Skeletal muscle satellite cell (primary cell): Measurements from ENCODE around the gene KRT6B. TPM values are rescaled to one million over a fixed set of nuclear protein-coding genes. Genes with fewer than 3 reads are reported as not detected.
"Not testable (repeated sequence)": the region's sequence is repeated elsewhere in the genome, so short reads cannot be mapped to it uniquely, and the experiment has no call there.

Experiments
- H3K27me3 ChIP-seq: 2 replicates; pipeline ENCODE4 v1.7.0; 2013; ENCODE audit warnings: low read length; ENCODE audit not compliant: control insufficient read depth, insufficient read depth
- H3K36me3 ChIP-seq: 2 replicates; pipeline ENCODE4 v1.7.0; 2013; ENCODE audit warnings: mild to moderate bottlenecking, control low read depth, low read length; ENCODE audit not compliant: insufficient read depth
- H3K4me1 ChIP-seq: 2 replicates; pipeline ENCODE4 v1.7.0; 2013; ENCODE audit warnings: low read length; ENCODE audit not compliant: control insufficient read depth, insufficient read depth
- H3K4me2 ChIP-seq: 2 replicates; pipeline ENCODE4 v1.7.0; 2013; ENCODE audit warnings: mild to moderate bottlenecking, low read length
- H3K4me3 ChIP-seq: 2 replicates; pipeline ENCODE4 v1.7.0; 2013; ENCODE audit warnings: low read length
- H3K9ac ChIP-seq: 2 replicates; pipeline ENCODE4 v1.7.0; 2013; ENCODE audit warnings: mild to moderate bottlenecking, low read depth, low read length, moderate library complexity
- H3K9me3 ChIP-seq: replicated peaks from 2 replicates; pipeline ENCODE4 v1.7.0; 2013; ENCODE audit warnings: mild to moderate bottlenecking, control low read depth, low read length
- total RNA-seq: library from RNA; depleted of rRNA; stranded (reverse); fragments of >200 nt; gene quantifications from 2 replicates; pipeline ENCODE4 v1.2.3, GENCODE V29; 2012; rRNA removed

The KRT6B gene
- total RNA-seq, result not detected in 2 replicates

DNA sequence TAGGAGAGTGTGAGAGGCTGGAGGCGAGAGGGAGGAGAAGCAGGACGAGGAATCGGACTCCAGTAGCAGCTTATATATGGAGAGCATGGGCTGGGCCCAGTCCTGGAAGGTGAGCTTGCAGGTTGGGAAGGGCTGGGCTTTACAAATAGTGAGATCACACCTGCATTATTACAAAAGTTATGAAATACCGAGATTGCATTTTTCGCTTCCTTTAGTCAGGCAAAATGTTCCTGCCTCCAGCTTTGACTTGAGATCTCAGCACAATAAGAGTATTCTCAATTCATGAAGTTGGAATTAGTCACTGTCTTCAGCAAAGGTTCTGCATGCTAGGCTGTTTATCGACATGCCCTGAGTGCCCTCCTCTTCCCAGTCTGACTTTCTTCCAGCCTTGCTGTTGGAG is at the start of gene KRT6B:
Gene KRT6B (minus strand): TSS at position 46 of the 400 bp plus-strand sequence. CDS start 68 bp downstream, outside the sequence.
- H3K36me3 ChIP-seq, result no peaks in the 10 kb centered on the region
- H3K9me3 ChIP-seq, result no peaks in the 10 kb centered on the region
- peaks cover 20% of the 10 kb centered on the region for H3K27me3 ChIP-seq
- H3K4me1 ChIP-seq, result no peaks in the 10 kb centered on the region
- no peak within 1 kb of the TSS for H3K4me3 ChIP-seq
- H3K4me2 ChIP-seq, result no peak within 1 kb of the TSS
- H3K9ac ChIP-seq, result no peak within 1 kb of the TSS

DNA sequence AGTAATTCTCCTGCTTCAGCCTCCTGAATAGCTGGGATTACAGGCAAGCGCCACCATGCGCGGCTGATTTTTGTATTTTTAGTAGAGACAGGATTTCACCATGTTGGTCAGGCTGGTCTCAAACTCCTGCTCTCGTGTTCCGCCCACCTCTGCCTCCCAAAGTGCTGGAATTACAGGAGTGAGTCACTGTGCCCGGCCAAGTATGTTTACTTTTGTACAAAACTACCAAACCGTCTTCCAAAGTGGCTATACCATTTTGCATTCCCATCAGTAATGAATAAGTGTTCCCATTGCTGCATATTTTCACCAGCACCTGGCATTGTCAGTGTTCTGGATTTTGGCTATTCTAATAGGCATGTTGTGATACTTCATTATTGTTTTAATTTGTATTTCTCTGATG is 49.5 kb upstream of the KRT6B start:
- H3K9me3 ChIP-seq, result no peaks in the 10 kb centered on the region
- no peaks in the 10 kb centered on the region for H3K27me3 ChIP-seq
- H3K4me2 ChIP-seq, result no peak overlapping the region
- H3K4me1 ChIP-seq, result peaks cover 18% of the 10 kb centered on the region
- no peak overlapping the region for H3K4me3 ChIP-seq
- H3K9ac ChIP-seq, result no peak overlapping the region
- no peaks in the 10 kb centered on the region for H3K36me3 ChIP-seq

- Histone ChIP-seq H3K4me2 (peak overlapping the region; percentile 53), H3K4me1 (peaks cover 28% of the 10 kb centered on the region)
- H3K27me3 ChIP-seq, result not testable (repeated sequence)
Observed at GRCh38 chr12:52500574-52500973, 48.6 kb upstream of the KRT6B start.

GRCh38 chr12:52499806-52500560 is 48.0 kb upstream of the KRT6B start:
- H3K4me3 ChIP-seq, result peak overlapping the region; percentile 9
- H3K36me3 ChIP-seq, result no peaks in the 10 kb centered on the region
- H3K27me3 ChIP-seq, result no peaks in the 10 kb centered on the region
- peak overlapping the region; percentile 53 for H3K4me2 ChIP-seq
- H3K9ac ChIP-seq, result peak overlapping the region; percentile 36
- H3K9me3 ChIP-seq, result no peaks in the 10 kb centered on the region
- peaks cover 34% of the 10 kb centered on the region for H3K4me1 ChIP-seq

More at GRCh38 chr12:52500574-52500973, 48.6 kb upstream of the KRT6B start:
- not testable (repeated sequence) for H3K36me3 ChIP-seq, H3K9me3 ChIP-seq
- peak overlapping the region; percentile 36 for H3K9ac ChIP-seq
- H3K4me3 ChIP-seq, result peak overlapping the region; percentile 9

DNA sequence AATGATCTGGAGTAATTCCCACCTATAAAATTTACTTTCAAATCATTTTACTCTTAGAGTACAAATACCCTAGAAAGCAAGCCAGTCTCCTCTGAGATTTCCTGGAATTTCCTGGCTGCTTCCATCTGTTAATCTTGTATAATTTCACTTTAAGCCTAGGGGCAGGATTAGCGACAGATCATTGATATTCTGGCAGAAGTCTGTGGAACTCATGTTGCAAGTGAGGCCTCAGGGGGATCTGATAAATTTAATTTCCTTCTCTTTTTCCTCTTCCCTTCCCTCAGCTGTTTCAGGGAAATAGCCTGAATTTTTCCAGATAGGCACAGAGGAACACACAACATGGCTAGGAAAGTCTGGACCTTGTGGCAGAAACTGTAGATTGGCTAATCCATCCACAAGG is 47.0 kb upstream of the KRT6B start:
- Histone ChIP-seq H3K4me2 (no peak overlapping the region), H3K36me3 (no peaks in the 10 kb centered on the region), H3K4me1 (peaks cover 44% of the 10 kb centered on the region), H3K9me3 (no peaks in the 10 kb centered on the region), H3K27me3 (no peaks in the 10 kb centered on the region), H3K4me3 (no peak overlapping the region), H3K9ac (no peak overlapping the region)

- Histone ChIP-seq H3K36me3 (no peaks in the 10 kb centered on the region), H3K9ac (no peak overlapping the region), H3K4me1 (peaks cover 52% of the 10 kb centered on the region), H3K4me2 (no peak overlapping the region), H3K4me3 (no peak overlapping the region), H3K9me3 (no peaks in the 10 kb centered on the region), H3K27me3 (no peaks in the 10 kb centered on the region)
Observed at GRCh38 chr12:52497975-52498374, 46.0 kb upstream of the KRT6B start.

DNA sequence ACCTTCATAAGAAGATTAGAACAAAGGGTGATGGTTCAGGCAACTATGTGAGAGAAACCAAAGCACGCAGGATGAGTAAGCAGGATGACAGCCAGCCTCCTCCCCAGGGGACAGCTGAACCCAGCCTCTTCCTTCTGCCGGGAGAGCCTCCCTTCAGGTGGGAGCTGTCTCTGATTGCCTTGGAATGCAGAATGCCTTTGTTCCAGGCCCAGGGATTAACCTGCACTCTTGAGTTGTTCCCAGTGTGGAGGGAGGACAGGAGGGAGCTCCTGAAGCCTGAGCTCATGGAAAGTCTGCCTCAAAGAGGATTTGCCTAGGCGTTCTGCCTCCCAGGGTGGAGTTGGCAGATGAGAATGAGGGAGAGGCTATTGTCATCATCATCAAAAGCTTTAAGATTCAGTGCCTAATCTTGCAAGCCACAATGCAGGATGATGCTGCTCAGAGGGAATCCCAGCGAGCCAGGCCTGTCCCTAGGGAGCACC is 44.7 kb upstream of the KRT6B start:
- H3K36me3 ChIP-seq, result no peaks in the 10 kb centered on the region
- no peak overlapping the region for H3K4me3 ChIP-seq
- H3K4me2 ChIP-seq, result peak overlapping the region; percentile 63
- no peaks in the 10 kb centered on the region for H3K9me3 ChIP-seq
- H3K27me3 ChIP-seq, result peaks cover 1% of the 10 kb centered on the region
- H3K4me1 ChIP-seq, result peaks cover 52% of the 10 kb centered on the region
- H3K9ac ChIP-seq, result peak overlapping the region; percentile 45

GRCh38 chr12:52496054-52496453 is 44.1 kb upstream of the KRT6B start:
- H3K4me1 ChIP-seq, result peaks cover 51% of the 10 kb centered on the region
- H3K27me3 ChIP-seq, result peaks cover 4% of the 10 kb centered on the region
- H3K9ac ChIP-seq, result peak overlapping the region; percentile 45
- peak overlapping the region; percentile 25 for H3K4me3 ChIP-seq
- peak overlapping the region; percentile 63 for H3K4me2 ChIP-seq
- no peaks in the 10 kb centered on the region for H3K9me3 ChIP-seq
- no peaks in the 10 kb centered on the region for H3K36me3 ChIP-seq

GRCh38 chr12:52495389-52495788 is 43.4 kb upstream of the KRT6B start:
- Histone ChIP-seq H3K27me3 (peaks cover 4% of the 10 kb centered on the region), H3K36me3 (no peaks in the 10 kb centered on the region), H3K9me3 (no peaks in the 10 kb centered on the region), H3K4me2 (peak overlapping the region; percentile 17), H3K9ac (no peak overlapping the region), H3K4me1 (peaks cover 44% of the 10 kb centered on the region), H3K4me3 (no peak overlapping the region)

DNA sequence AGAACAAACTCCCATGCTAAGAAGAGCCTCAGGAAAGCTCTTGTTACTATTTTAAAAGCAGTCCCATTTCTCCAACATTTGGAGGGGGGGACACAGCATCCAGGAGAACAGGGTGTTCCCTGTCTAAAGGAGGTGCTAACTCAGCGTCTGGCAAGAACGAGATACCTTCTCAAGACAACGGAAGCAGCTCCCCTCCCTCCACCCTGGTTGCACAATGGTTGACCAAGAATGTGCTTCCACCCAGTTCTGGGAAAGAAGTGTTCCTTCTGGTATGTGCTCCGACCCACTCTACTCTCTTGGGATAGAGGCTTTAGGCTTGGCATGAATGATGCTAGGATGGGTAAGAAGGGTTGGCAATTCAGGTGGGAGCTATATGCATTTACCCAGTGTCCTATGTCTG is 42.6 kb upstream of the KRT6B start:
- peak overlapping the region; percentile 17 for H3K4me2 ChIP-seq
- H3K4me1 ChIP-seq, result peaks cover 39% of the 10 kb centered on the region
- H3K9me3 ChIP-seq, result no peaks in the 10 kb centered on the region
- peaks cover 4% of the 10 kb centered on the region for H3K27me3 ChIP-seq
- no peak overlapping the region for H3K9ac ChIP-seq
- H3K36me3 ChIP-seq, result no peaks in the 10 kb centered on the region
- H3K4me3 ChIP-seq, result no peak overlapping the region

GRCh38 chr12:52494100-52494499 is 42.2 kb upstream of the KRT6B start:
- H3K9ac ChIP-seq, result no peak overlapping the region
- no peaks in the 10 kb centered on the region for H3K36me3 ChIP-seq
- H3K4me1 ChIP-seq, result peaks cover 39% of the 10 kb centered on the region
- no peak overlapping the region for H3K4me3 ChIP-seq
- H3K27me3 ChIP-seq, result peaks cover 6% of the 10 kb centered on the region
- no peaks in the 10 kb centered on the region for H3K9me3 ChIP-seq
- H3K4me2 ChIP-seq, result peak overlapping the region; percentile 17

DNA sequence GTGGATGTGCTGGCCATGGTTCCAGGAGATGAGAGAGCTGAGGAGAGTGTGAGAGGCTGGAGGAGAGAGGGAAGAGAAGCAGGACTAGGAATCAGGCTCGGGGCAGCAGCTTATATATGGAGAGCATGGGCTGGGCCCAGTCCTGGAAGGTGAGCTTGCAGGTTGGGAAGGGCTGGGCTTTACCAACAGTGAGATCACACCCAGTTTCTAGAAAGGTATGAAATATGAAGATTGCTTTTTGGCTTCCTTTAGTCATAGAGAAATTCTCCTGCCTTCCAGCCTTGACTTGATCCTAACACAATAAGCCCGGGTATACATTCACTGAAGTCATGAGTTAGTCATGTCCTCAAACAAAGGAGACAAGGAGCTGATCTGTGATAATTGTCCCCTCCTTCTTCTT is 41.2 kb upstream of the KRT6B start, which contains the start of gene KRT6A:
Gene KRT6A (minus strand): TSS at position 86 of the 400 bp plus-strand sequence. CDS start 69 bp downstream, at position 17.
- Histone ChIP-seq H3K9ac (no peak within 1 kb of the TSS), H3K4me3 (no peak within 1 kb of the TSS), H3K4me1 (peaks cover 39% of the 10 kb centered on the region), H3K9me3 (no peaks in the 10 kb centered on the region), H3K27me3 (peaks cover 11% of the 10 kb centered on the region), H3K4me2 (no peak within 1 kb of the TSS), H3K36me3 (no peaks in the 10 kb centered on the region)
